Osteoblast (primary cell): ENCODE measurements around the gene NUP93. TPM values are rescaled to one million over a fixed set of nuclear protein-coding genes. Genes with fewer than 3 reads are reported as not detected.

Source experiments
- DNase-seq: peaks from one replicate; pipeline ENCODE4 v3.0.0; 2011; ENCODE audit warnings: low spot score, mixed read lengths; ENCODE audit not compliant: insufficient read length; ENCODE audit errors: missing footprints
- H2AFZ ChIP-seq: 2 replicates; pipeline ENCODE4 v1.6.0; 2011; ENCODE audit warnings: mild to moderate bottlenecking, low read length
- H3K27ac ChIP-seq: 2 replicates; pipeline ENCODE4 v1.5.1; 2011; ENCODE audit warnings: mild to moderate bottlenecking, low read depth, low read length, moderate library complexity
- H3K27me3 ChIP-seq: 2 replicates; pipeline ENCODE4 v1.6.0; 2012; ENCODE audit warnings: mild to moderate bottlenecking, control low read depth, inconsistent platforms, low read length, moderate library complexity; ENCODE audit not compliant: insufficient read depth
- H3K36me3 ChIP-seq: 2 replicates; pipeline ENCODE4 v1.5.1; 2011; ENCODE audit warnings: mild to moderate bottlenecking, low read length, control low read depth, moderate library complexity; ENCODE audit not compliant: insufficient read depth
- H3K4me1 ChIP-seq: 2 replicates; pipeline ENCODE4 v1.5.1; 2011; ENCODE audit warnings: mild to moderate bottlenecking, low read length, control low read depth, moderate library complexity; ENCODE audit not compliant: insufficient read depth
- H3K4me2 ChIP-seq: 2 replicates; pipeline ENCODE4 v1.6.0; 2011; ENCODE audit warnings: mild to moderate bottlenecking, low read length; ENCODE audit not compliant: insufficient read depth
- H3K4me3 ChIP-seq: fragments of 200-600 bp; sonication (generic); 3 replicates; pipeline ENCODE4 v1.5.1; 2012; ENCODE audit warnings: mild to moderate bottlenecking, low read length, inconsistent platforms; ENCODE audit not compliant: insufficient read depth
- H3K79me2 ChIP-seq: 2 replicates; pipeline ENCODE4 v1.6.0; 2012; ENCODE audit warnings: mild to moderate bottlenecking, low read length, control low read depth, inconsistent platforms; ENCODE audit not compliant: insufficient read depth
- H3K9me3 ChIP-seq: 2 replicates; pipeline ENCODE4 v1.5.1; 2011; ENCODE audit warnings: low read depth, low read length, control low read depth
- H4K20me1 ChIP-seq: 2 replicates; pipeline ENCODE4 v1.6.0; 2012; ENCODE audit warnings: mild to moderate bottlenecking, low read length, control low read depth; ENCODE audit not compliant: insufficient read depth
- CTCF ChIP-seq: IDR thresholded peaks from 2 replicates; pipeline ENCODE4 v1.5.1; 2011; ENCODE audit warnings: mild to moderate bottlenecking, low read depth, low read length, moderate library complexity; ENCODE audit errors: extremely low read depth
- total RNA-seq: library from RNA; depleted of rRNA; stranded (reverse); fragments of >200 nt; gene quantifications from 2 replicates; pipeline ENCODE4 v1.2.3, GENCODE V29; 2012

Gene NUP93
- total RNA-seq, 1 donor, result 40.5 TPM

- H4K20me1 ChIP-seq, result no peaks in the 10 kb centered on the region
- TF ChIP-seq CTCF, result peak; percentile 17
- H3K9me3 ChIP-seq, result no peaks in the 10 kb centered on the region
- no peaks in the 10 kb centered on the region for H3K4me1 ChIP-seq
- no peak overlapping the region for H3K4me3 ChIP-seq
- H3K36me3 ChIP-seq, result no peaks in the 10 kb centered on the region
- no peak overlapping the region for H3K4me2 ChIP-seq
- no peak for DNase-seq
- H3K27ac ChIP-seq, result no peak overlapping the region
- H3K27me3 ChIP-seq, result no peaks in the 10 kb centered on the region
- no peaks in the 10 kb centered on the region for H3K79me2 ChIP-seq
- no peak overlapping the region for H2AFZ ChIP-seq
Observed at GRCh38 chr16:56869513-56870275, 139.8 kb downstream of the NUP93 start.

GRCh38 chr16:56870276-56870888 is 140.5 kb downstream of the NUP93 start:
- no peaks in the 10 kb centered on the region for H3K36me3 ChIP-seq
- no peaks in the 10 kb centered on the region for H3K9me3 ChIP-seq
- no peak overlapping the region for H2AFZ ChIP-seq
- H3K27me3 ChIP-seq, result no peaks in the 10 kb centered on the region
- H3K4me2 ChIP-seq, result no peak overlapping the region
- no peak for DNase-seq
- no peaks in the 10 kb centered on the region for H3K4me1 ChIP-seq
- no peaks in the 10 kb centered on the region for H4K20me1 ChIP-seq
- no peak overlapping the region for H3K4me3 ChIP-seq
- H3K27ac ChIP-seq, result no peak overlapping the region
- TF ChIP-seq CTCF, result no peak
- H3K79me2 ChIP-seq, result no peaks in the 10 kb centered on the region

GRCh38 chr16:56871172-56871593 is 141.3 kb downstream of the NUP93 start:
- H3K9me3 ChIP-seq, result no peaks in the 10 kb centered on the region
- H3K27me3 ChIP-seq, result no peaks in the 10 kb centered on the region
- no peak overlapping the region for H3K4me2 ChIP-seq
- no peaks in the 10 kb centered on the region for H4K20me1 ChIP-seq
- no peaks in the 10 kb centered on the region for H3K4me1 ChIP-seq
- DNase-seq, result peak; percentile 96
- TF ChIP-seq CTCF, result no peak
- peak overlapping the region; percentile 31 for H2AFZ ChIP-seq
- H3K79me2 ChIP-seq, result no peaks in the 10 kb centered on the region
- no peak overlapping the region for H3K27ac ChIP-seq
- H3K36me3 ChIP-seq, result no peaks in the 10 kb centered on the region
- H3K4me3 ChIP-seq, result no peak overlapping the region

- no peaks in the 10 kb centered on the region for H4K20me1 ChIP-seq
- H3K27ac ChIP-seq, result no peak overlapping the region
- H3K36me3 ChIP-seq, result no peaks in the 10 kb centered on the region
- TF ChIP-seq CTCF, result no peak
- H3K4me1 ChIP-seq, result no peaks in the 10 kb centered on the region
- peak; percentile 74 for DNase-seq
- H3K27me3 ChIP-seq, result no peaks in the 10 kb centered on the region
- H3K9me3 ChIP-seq, result no peaks in the 10 kb centered on the region
- no peaks in the 10 kb centered on the region for H3K79me2 ChIP-seq
- no peak overlapping the region for H3K4me2 ChIP-seq
- H3K4me3 ChIP-seq, result no peak overlapping the region
- no peak overlapping the region for H2AFZ ChIP-seq
Observed at GRCh38 chr16:56872863-56873391, 143.0 kb downstream of the NUP93 start.
